Measurements from ENCODE around the gene SLX4. TPM values are rescaled to one million over a fixed set of nuclear protein-coding genes. Genes with fewer than 3 reads are reported as not detected.
"Not testable (repeated sequence)": the region's sequence is repeated elsewhere in the genome, so short reads cannot be mapped to it uniquely, and the experiment has no call there.

SLX4 gene, protein sequence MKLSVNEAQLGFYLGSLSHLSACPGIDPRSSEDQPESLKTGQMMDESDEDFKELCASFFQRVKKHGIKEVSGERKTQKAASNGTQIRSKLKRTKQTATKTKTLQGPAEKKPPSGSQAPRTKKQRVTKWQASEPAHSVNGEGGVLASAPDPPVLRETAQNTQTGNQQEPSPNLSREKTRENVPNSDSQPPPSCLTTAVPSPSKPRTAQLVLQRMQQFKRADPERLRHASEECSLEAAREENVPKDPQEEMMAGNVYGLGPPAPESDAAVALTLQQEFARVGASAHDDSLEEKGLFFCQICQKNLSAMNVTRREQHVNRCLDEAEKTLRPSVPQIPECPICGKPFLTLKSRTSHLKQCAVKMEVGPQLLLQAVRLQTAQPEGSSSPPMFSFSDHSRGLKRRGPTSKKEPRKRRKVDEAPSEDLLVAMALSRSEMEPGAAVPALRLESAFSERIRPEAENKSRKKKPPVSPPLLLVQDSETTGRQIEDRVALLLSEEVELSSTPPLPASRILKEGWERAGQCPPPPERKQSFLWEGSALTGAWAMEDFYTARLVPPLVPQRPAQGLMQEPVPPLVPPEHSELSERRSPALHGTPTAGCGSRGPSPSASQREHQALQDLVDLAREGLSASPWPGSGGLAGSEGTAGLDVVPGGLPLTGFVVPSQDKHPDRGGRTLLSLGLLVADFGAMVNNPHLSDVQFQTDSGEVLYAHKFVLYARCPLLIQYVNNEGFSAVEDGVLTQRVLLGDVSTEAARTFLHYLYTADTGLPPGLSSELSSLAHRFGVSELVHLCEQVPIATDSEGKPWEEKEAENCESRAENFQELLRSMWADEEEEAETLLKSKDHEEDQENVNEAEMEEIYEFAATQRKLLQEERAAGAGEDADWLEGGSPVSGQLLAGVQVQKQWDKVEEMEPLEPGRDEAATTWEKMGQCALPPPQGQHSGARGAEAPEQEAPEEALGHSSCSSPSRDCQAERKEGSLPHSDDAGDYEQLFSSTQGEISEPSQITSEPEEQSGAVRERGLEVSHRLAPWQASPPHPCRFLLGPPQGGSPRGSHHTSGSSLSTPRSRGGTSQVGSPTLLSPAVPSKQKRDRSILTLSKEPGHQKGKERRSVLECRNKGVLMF (N-terminal part only)
- 5.9 and 6.7 TPM in 2 replicates for total RNA-seq (2022)
- Bru-seq, nascent RNA = percentile 43 among the genes with signal in this experiment
- percentile 59 among the genes with signal in this experiment for BruChase-seq, experiment 1, labeled RNA remaining after a 6-hour chase
- percentile 52 among the genes with signal in this experiment for BruChase-seq, experiment 2, labeled RNA remaining after a 2-hour chase
- long read RNA-seq, partial matches to known transcripts = 3 of 4 reads
- long read RNA-seq, other reads (novel, unspliced or antisense) = 1 of 4 reads

DNA sequence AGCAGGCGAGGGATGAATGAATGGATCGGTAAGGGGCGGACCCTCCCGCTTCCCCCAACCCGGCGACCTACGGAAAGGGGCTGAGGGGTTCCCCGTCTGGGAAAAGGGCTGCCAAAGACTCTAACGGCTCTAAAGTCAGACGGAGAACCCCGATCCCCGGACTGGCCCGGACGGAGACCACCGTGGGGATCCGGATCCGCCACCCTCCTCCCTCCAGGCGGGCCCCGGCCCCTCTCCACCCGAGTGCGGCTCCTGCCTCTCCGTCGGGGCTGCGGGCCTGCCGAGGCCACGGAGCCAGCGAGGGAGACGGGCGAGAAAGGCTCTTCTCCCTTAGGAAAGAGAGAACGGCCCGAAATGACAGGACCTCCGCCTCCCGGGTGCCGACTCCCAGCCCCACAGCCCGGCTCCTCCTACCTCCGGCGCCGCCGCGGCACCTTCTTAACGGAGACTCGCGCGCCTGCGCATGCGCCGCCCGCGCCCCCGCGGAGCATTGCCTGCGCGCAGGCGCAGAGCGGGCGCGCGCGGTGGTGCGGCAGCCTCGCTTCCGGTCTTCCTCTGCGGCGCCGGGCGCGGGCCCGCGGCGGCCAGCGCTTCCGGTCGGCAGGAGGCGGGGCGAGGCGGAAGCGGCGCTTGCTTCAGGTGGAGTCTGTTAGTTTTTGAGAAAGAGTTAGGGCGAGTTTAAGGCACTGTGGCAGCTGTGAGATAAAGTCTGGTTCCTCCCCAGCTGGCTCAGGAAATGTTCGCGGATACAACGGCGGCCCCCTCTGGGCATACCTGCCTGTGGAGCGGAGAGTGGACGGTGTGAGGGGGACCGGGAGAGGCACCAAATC, at the start of gene SLX4:
SLX4 (minus strand) TSS at position 461 of the 830 bp plus-strand sequence. CDS start 2,642 bp downstream, outside the sequence.
- BruUV-seq (replicated peaks) = TSS peak; percentile 15
- POLR2A ChIA-PET = interaction anchor here (0.6 to 1.2 kb wide), 6 partner anchors 39 to 453 kb away, joined by 3 to 7 read pairs (median 3); partner anchors contain the start of genes TRAP1 and ZNF263

DNA sequence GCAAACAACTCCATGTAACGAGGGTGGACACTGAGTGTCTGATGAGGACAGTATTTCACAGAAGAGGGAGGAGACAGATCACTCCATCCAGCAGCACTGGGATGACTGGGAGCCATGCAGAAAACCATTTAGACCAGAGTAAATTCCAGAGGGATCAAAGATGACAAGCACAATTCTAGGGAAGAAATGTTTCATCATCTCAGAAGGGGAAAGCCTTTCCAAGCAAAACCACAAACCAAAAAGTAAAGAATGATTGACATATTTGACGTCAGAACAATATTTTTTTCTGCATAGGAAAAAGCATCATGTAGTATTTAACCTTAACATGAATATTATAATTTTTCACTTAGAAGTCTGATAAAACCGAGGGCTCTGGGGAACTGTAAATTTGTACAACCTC, 47.8 kb upstream of the SLX4 start:
- Mint-ChIP-seq H3K9me3 (ENCODE audit: unreplicated experiment) (no peaks in the 10 kb centered on the region), H3K4me1 (ENCODE audit: insufficient read depth, unreplicated experiment) (peaks cover 6% of the 10 kb centered on the region), H3K27ac (ENCODE audit: low read depth, unreplicated experiment) (no peak overlapping the region), H3K36me3 (ENCODE audit: insufficient read depth, unreplicated experiment) (peaks cover 73% of the 10 kb centered on the region), H3K4me3 (ENCODE audit: unreplicated experiment) (no peak overlapping the region), H3K27me3 (ENCODE audit: insufficient read depth, unreplicated experiment) (no peaks in the 10 kb centered on the region)
- no TSS peak for BruUV-seq (replicated peaks)
- ChIA-PET CTCF (no interaction called here), POLR2A (interaction anchor here (0.7 kb wide), 1 partner anchor 17 kb away, joined by 4 read pairs; no protein-coding TSS in a partner anchor)
- intact Hi-C loops (cut with micrococcal nuclease) = no loop called here
- TF ChIP-seq, protein P1, sequence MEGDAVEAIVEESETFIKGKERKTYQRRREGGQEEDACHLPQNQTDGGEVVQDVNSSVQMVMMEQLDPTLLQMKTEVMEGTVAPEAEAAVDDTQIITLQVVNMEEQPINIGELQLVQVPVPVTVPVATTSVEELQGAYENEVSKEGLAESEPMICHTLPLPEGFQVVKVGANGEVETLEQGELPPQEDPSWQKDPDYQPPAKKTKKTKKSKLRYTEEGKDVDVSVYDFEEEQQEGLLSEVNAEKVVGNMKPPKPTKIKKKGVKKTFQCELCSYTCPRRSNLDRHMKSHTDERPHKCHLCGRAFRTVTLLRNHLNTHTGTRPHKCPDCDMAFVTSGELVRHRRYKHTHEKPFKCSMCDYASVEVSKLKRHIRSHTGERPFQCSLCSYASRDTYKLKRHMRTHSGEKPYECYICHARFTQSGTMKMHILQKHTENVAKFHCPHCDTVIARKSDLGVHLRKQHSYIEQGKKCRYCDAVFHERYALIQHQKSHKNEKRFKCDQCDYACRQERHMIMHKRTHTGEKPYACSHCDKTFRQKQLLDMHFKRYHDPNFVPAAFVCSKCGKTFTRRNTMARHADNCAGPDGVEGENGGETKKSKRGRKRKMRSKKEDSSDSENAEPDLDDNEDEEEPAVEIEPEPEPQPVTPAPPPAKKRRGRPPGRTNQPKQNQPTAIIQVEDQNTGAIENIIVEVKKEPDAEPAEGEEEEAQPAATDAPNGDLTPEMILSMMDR (IDR thresholded peaks at IDR 0.05; ENCODE audit: unreplicated experiment) = no peak
- peak; percentile 45 for DNase-seq (ENCODE audit: unreplicated experiment)

More for the DNA sequence above, at the start of gene SLX4:
- H3K9me3 Mint-ChIP-seq (ENCODE audit: unreplicated experiment) = no peaks in the 10 kb centered on the region
- DNase-seq (ENCODE audit: unreplicated experiment) = peak; percentile 88
- intact Hi-C loops (cut with micrococcal nuclease) = no loop called here
- H3K27ac Mint-ChIP-seq (ENCODE audit: low read depth, unreplicated experiment) = peak within 1 kb of the TSS; percentile 93
- TF ChIP-seq, protein P1 (IDR thresholded peaks at IDR 0.05; ENCODE audit: unreplicated experiment) = no peak
- CTCF ChIA-PET = interaction anchor here (0.6 to 0.7 kb wide), 4 partner anchors 28 to 50 kb away, joined by 3 read pairs; no protein-coding TSS in a partner anchor
- H3K27me3 Mint-ChIP-seq (ENCODE audit: insufficient read depth, unreplicated experiment) = no peaks in the 10 kb centered on the region
- H3K36me3 Mint-ChIP-seq (ENCODE audit: insufficient read depth, unreplicated experiment) = no peaks in the 10 kb centered on the region
- peak within 1 kb of the TSS; percentile 100 for H3K4me3 Mint-ChIP-seq (ENCODE audit: unreplicated experiment)
- H3K4me1 Mint-ChIP-seq (ENCODE audit: insufficient read depth, unreplicated experiment) = peaks cover 31% of the 10 kb centered on the region

DNA sequence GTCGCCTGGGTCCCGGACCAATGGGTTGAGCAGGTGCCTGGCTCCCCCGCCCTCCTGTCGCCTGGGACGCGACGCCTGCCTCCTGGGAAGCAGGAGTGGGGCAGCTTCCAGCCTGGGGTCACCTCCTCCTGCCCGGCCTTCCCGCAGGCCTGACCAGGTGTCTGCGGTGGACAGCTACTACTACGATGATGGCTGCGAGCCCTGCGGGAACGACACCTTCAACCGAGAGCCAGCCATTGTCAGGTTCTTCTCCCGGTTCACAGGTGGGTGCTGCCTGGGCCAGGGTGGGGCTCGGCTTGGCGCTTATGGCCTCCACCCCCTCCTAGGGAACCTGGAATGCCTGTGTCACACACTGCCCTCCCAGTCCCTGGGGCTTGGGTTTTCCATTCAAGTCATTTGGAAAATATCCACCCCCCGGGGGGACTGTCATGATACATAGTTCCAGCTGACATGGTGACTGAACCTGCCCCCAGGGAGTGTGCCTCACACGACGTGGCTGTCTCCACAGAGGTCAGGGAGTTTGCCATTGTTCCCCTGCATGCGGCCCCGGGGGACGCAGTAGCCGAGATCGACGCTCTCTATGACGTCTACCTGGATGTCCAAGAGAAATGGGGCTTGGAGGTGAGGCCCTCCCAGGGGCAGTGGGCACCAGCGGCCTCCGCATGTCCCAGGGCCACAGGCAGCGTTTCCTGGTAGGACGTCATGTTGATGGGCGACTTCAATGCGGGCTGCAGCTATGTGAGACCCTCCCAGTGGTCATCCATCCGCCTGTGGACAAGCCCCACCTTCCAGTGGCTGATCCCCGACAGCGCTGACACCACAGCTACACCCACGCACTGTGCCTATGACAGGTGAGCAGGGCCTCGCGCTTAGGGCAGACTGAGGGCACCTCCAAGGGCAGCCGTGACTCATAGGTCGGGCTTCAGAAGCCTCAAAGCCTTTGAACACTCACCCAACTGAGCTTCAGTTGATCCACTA, 45.4 kb upstream of the SLX4 start:
- CTCF ChIA-PET = interaction anchor here (0.6 kb wide), 1 partner anchor 130 kb away, joined by 3 read pairs; no protein-coding TSS in a partner anchor
- Mint-ChIP-seq H3K36me3 (ENCODE audit: insufficient read depth, unreplicated experiment) (peaks cover 66% of the 10 kb centered on the region), H3K4me1 (ENCODE audit: insufficient read depth, unreplicated experiment) (peaks cover 6% of the 10 kb centered on the region), H3K4me3 (ENCODE audit: unreplicated experiment) (no peak overlapping the region), H3K27me3 (ENCODE audit: insufficient read depth, unreplicated experiment) (no peaks in the 10 kb centered on the region), H3K27ac (ENCODE audit: low read depth, unreplicated experiment) (no peak overlapping the region), H3K9me3 (ENCODE audit: unreplicated experiment) (no peaks in the 10 kb centered on the region)
- intact Hi-C loops (cut with micrococcal nuclease) = no loop called here
- no TSS peak for BruUV-seq (replicated peaks)
- POLR2A ChIA-PET = interaction anchor here (1.2 kb wide), 1 partner anchor 651 kb away, joined by 3 read pairs; no protein-coding TSS in a partner anchor
- TF ChIP-seq, protein P1 (IDR thresholded peaks at IDR 0.05; ENCODE audit: unreplicated experiment) = no peak
- peak; percentile 58 for DNase-seq (ENCODE audit: unreplicated experiment)

DNA sequence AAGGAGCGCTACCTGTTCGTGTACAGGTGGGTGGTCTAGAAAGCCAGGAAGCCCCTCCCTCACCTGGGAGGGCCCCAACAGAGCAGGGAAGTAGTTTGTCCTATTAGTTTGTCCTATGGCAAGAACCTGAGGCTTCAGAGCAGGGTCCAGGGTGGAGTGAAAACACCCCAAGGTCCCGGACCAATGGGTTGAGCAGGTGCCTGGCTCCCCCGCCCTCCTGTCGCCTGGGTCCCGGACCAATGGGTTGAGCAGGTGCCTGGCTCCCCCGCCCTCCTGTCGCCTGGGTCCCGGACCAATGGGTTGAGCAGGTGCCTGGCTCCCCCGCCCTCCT, 44.7 kb upstream of the SLX4 start:
- H3K4me3 Mint-ChIP-seq (ENCODE audit: unreplicated experiment) = not testable (repeated sequence)

More for the DNA sequence above, 44.7 kb upstream of the SLX4 start:
- POLR2A ChIA-PET; DNase-seq (ENCODE audit: unreplicated experiment); intact Hi-C loops (cut with micrococcal nuclease); H3K27ac Mint-ChIP-seq (ENCODE audit: low read depth, unreplicated experiment); H3K27me3 Mint-ChIP-seq (ENCODE audit: insufficient read depth, unreplicated experiment); CTCF ChIA-PET; H3K4me1 Mint-ChIP-seq (ENCODE audit: insufficient read depth, unreplicated experiment); H3K9me3 Mint-ChIP-seq (ENCODE audit: unreplicated experiment); BruUV-seq (replicated peaks): not testable (repeated sequence)
- H3K36me3 Mint-ChIP-seq (ENCODE audit: insufficient read depth, unreplicated experiment) = peaks cover 62% of the 10 kb centered on the region

Data from MCF 10A (cell line).